Activated CD4-positive, alpha-beta T cell treated with anti-CD3 and anti-CD28 coated beads, Interleukin-2, amount 50 U/mL, for 48 hours (primary cell): ENCODE measurements around the gene DNAJC9.
"Not testable (repeated sequence)": the region's sequence is repeated elsewhere in the genome, so short reads cannot be mapped to it uniquely, and the experiment has no call there.

Experiments used
- DNase-seq, 2 experiments: peaks; one replicate each; pipeline ENCODE4 v3.0.0-alpha.2; 2020

The DNAJC9 gene

GRCh38 chr10:73246646-73247508 lies at the start of gene DNAJC9:
Gene DNAJC9 (minus strand): TSS chr10:73247255. CDS start chr10:73247189, 66 bp downstream.
- DNase-seq = peak; percentile 98

GRCh38 chr10:73293461-73293860 lies 46.4 kb upstream of the DNAJC9 start:
- DNase-seq = no peak

- DNase-seq = no peak
Measured at GRCh38 chr10:73289958-73290357, 42.9 kb upstream of the DNAJC9 start.

GRCh38 chr10:73287441-73287840 lies 40.4 kb upstream of the DNAJC9 start:
- DNase-seq = no peak

- DNase-seq = no peak
Measured at GRCh38 chr10:73281097-73281496, 34.0 kb upstream of the DNAJC9 start.

GRCh38 chr10:73264423-73264822 lies 17.4 kb upstream of the DNAJC9 start:
- DNase-seq = no peak

GRCh38 chr10:73263693-73264347 lies 16.8 kb upstream of the DNAJC9 start:
- no peak for DNase-seq

- no peak for DNase-seq
Measured at GRCh38 chr10:73262880-73263555, 16.0 kb upstream of the DNAJC9 start.

GRCh38 chr10:73262105-73262730 lies 15.2 kb upstream of the DNAJC9 start:
- DNase-seq = no peak

- no peak for DNase-seq
Measured at GRCh38 chr10:73261362-73261995, 14.4 kb upstream of the DNAJC9 start.

GRCh38 chr10:73258612-73259011 lies 11.6 kb upstream of the DNAJC9 start:
- not testable (repeated sequence) for DNase-seq

- no peak for DNase-seq
Measured at GRCh38 chr10:73253225-73253555, 6.1 kb upstream of the DNAJC9 start.

- DNase-seq = peak; percentile 92 to 94
Measured at GRCh38 chr10:73252445-73253224, 5.6 kb upstream of the DNAJC9 start, which contains the start of gene MRPS16. Gene MRPS16 (minus strand): TSS chr10:73252644. CDS start chr10:73252482, 162 bp downstream.

- peak in 1 of 2 experiments; percentile 13 for DNase-seq
Measured at GRCh38 chr10:73251683-73252444, 4.8 kb upstream of the DNAJC9 start.

- DNase-seq = no peak
Measured at GRCh38 chr10:73248259-73248724, 1.2 kb upstream of the DNAJC9 start.

- DNase-seq = no peak
Measured at GRCh38 chr10:73247509-73248258, 629 bp upstream of the DNAJC9 start.

GRCh38 chr10:73246322-73246645 lies 771 bp downstream of the DNAJC9 start:
- no peak for DNase-seq

- DNase-seq = no peak
Measured at GRCh38 chr10:73244866-73245477, 2.1 kb downstream of the DNAJC9 start.

GRCh38 chr10:73239908-73240307 lies 7.1 kb downstream of the DNAJC9 start:
- no peak for DNase-seq
